HL-60 (cell line): ENCODE measurements around the gene DPP6.

Experiments used
- CTCF ChIP-seq: IDR thresholded peaks from one replicate; pipeline ENCODE4 v1.5.1; 2011; ENCODE audit warnings: low read length, control low read depth, inconsistent platforms; ENCODE audit not compliant: insufficient read depth
- POLR2AphosphoS5 ChIP-seq: IDR thresholded peaks from 2 replicates; pipeline ENCODE4 v1.6.1; 2012; ENCODE audit warnings: low read depth

- TF ChIP-seq CTCF (no peak), POLR2AphosphoS5 (no peak)
Observed at GRCh38 chr7:154841731-154842331, 789.6 kb downstream of the DPP6 start.
